K562 (cell line): ENCODE data around the gene ROBO1.

ENCODE experiments used
- CHD2 ChIP-seq: IDR thresholded peaks from 2 replicates; pipeline ENCODE4 v1.6.1; 2011; ENCODE audit warnings: low read depth, low read length
- HNRNPUL1 ChIP-seq: fragments of 200-400 bp; formaldehyde crosslinking; IDR thresholded peaks from 2 replicates; pipeline ENCODE4 v1.6.1; 2017; ENCODE audit warnings: low read length
- KDM2B ChIP-seq: fragments of 250-450 bp; sonication (Bioruptor Pico); IDR thresholded peaks from 2 replicates; pipeline ENCODE4 v1.8.0; 2021; ENCODE audit warnings: mild to moderate bottlenecking, moderate library complexity
- MYC ChIP-seq, 2 experiments: fragments of 250-450 bp in 1 of 2; sonication (Bioruptor Pico) in 1 of 2; IDR thresholded peaks; 2 replicates each; pipeline versions ENCODE4 v1.5.1 to v1.6.1; 2012 to 2021; ENCODE audit warnings: low read depth in 2 of 2, borderline replicate concordance in 1 of 2, improper control_type of control experiment in 1 of 2, low read length in 1 of 2, mild to moderate bottlenecking in 1 of 2, moderate library complexity in 1 of 2
- ZNF274 ChIP-seq: IDR thresholded peaks from 2 replicates; pipeline ENCODE4 v1.6.1; 2011; ENCODE audit warnings: low read depth, mild to moderate bottlenecking, low read length, moderate library complexity, borderline replicate concordance
- ZNF431 ChIP-seq: sonication (generic); formaldehyde crosslinking; IDR thresholded peaks from 2 replicates; pipeline ENCODE4 v1.8.0; 2022; ENCODE audit warnings: mild to moderate bottlenecking, missing genetic modification reagents
- TF ChIP-seq, protein P1 (sequence below), 3 experiments: IDR thresholded peaks in 2 of 3; conservative IDR thresholded peaks in 1 of 3; 2 replicates each; pipeline ENCODE4 v1.5.1; 2011 to 2012; ENCODE audit warnings: low read length in 3 of 3, mild to moderate bottlenecking in 3 of 3, control low read depth in 2 of 3, improper control_type of control experiment in 1 of 3, inconsistent platforms in 1 of 3, low read depth in 1 of 3, mixed read lengths in 1 of 3, moderate library complexity in 1 of 3; ENCODE audit not compliant: insufficient read depth in 2 of 3

DNA sequence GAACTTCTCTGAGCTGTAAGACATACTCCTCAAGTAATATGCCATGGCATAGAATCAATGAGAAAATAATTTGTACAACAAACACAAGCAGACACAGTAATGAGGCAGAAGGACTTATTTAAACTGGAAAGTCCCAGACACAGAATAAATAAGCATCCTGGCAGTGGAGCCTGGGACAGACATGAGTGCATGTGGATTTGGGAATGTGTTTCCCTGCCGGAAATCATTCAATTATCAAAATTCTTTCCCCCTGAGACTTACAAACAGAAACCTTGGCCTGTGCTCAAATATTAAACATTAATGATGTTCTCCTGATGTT, 520.1 kb downstream of the ROBO1 start:
- no peak for TF ChIP-seq CHD2
- TF ChIP-seq KDM2B (CRISPR knock-in tag) = no peak
- TF ChIP-seq, protein P1, sequence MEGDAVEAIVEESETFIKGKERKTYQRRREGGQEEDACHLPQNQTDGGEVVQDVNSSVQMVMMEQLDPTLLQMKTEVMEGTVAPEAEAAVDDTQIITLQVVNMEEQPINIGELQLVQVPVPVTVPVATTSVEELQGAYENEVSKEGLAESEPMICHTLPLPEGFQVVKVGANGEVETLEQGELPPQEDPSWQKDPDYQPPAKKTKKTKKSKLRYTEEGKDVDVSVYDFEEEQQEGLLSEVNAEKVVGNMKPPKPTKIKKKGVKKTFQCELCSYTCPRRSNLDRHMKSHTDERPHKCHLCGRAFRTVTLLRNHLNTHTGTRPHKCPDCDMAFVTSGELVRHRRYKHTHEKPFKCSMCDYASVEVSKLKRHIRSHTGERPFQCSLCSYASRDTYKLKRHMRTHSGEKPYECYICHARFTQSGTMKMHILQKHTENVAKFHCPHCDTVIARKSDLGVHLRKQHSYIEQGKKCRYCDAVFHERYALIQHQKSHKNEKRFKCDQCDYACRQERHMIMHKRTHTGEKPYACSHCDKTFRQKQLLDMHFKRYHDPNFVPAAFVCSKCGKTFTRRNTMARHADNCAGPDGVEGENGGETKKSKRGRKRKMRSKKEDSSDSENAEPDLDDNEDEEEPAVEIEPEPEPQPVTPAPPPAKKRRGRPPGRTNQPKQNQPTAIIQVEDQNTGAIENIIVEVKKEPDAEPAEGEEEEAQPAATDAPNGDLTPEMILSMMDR (IDR thresholded peaks at IDR 0.05 in 2 of 3, conservative IDR thresholded peaks at IDR 0.05 in 1 of 3; ENCODE audit: insufficient read depth in 2 of 3, low read depth in 1 of 3, low read length in 3 of 3) = no peak
- TF ChIP-seq HNRNPUL1 = no peak
- no peak for TF ChIP-seq MYC (IDR thresholded peaks at IDR 0.05; ENCODE audit: low read depth, low read length)
- no peak for TF ChIP-seq MYC (CRISPR knock-in tag; IDR thresholded peaks at IDR 0.05; ENCODE audit: borderline replicate concordance, low read depth)
- TF ChIP-seq ZNF274 = no peak
- TF ChIP-seq ZNF431 = no peak
